Measurements from ENCODE around the gene MAEL. TPM values are rescaled to one million over a fixed set of nuclear protein-coding genes. Genes with fewer than 3 reads are reported as not detected.

MAEL gene
- total RNA-seq, 2 experiments from 2014 or later: not detected

- ATAC-seq (ENCODE audit: poor library complexity) (no peak), DNase-seq (no peak)
- Histone ChIP-seq H3K4me3 (ENCODE audit: low read length) (no peak overlapping the region), H3K9me3 (ENCODE audit: control insufficient read depth in 1 of 2, insufficient read depth in 1 of 2, low read length in 2 of 2) (peaks cover 0 to 3% of the 10 kb centered on the region in 2 experiments), H3K4me1 (ENCODE audit: insufficient read depth, low read length) (no peaks in the 10 kb centered on the region), H3K27ac (ENCODE audit: low read depth in 1 of 2, low read length in 2 of 2) (no peak overlapping the region), H3K36me3 (ENCODE audit: insufficient read depth, low read length) (no peaks in the 10 kb centered on the region), H3K27me3 (ENCODE audit: control insufficient read depth in 1 of 2, insufficient read depth in 2 of 2, low read length in 2 of 2) (no peaks in the 10 kb centered on the region)
- no peaks in the 10 kb centered on the region for H3K36me3 Mint-ChIP-seq (ENCODE audit: low read depth)
- CTCF ChIA-PET: interaction anchor here (0.9 kb wide), 1 partner anchor 89 kb away, joined by 4 read pairs; no protein-coding TSS in a partner anchor
- intact Hi-C loops (cut with DNase I, micrococcal nuclease): no loop called here
- no peak overlapping the region for H3K4me3 Mint-ChIP-seq
- TF ChIP-seq CTCF (IDR thresholded peaks at IDR 0.05): no peak
- H3K27ac Mint-ChIP-seq: no peak overlapping the region
- H3K9me3 Mint-ChIP-seq: peaks cover 4% of the 10 kb centered on the region
- peaks cover 22% of the 10 kb centered on the region for H3K27me3 Mint-ChIP-seq
- no peaks in the 10 kb centered on the region for H3K4me1 Mint-ChIP-seq (ENCODE audit: low read depth)
- POLR2A ChIA-PET: no interaction called here
Measured at GRCh38 chr1:166999500-167000055, 10.5 kb downstream of the MAEL start.

- no peaks in the 10 kb centered on the region for H3K4me1 ChIP-seq (ENCODE audit: insufficient read depth, low read length)
- Mint-ChIP-seq H3K9me3 (peaks cover 4% of the 10 kb centered on the region), H3K4me3 (no peak overlapping the region), H3K4me1 (ENCODE audit: low read depth) (no peaks in the 10 kb centered on the region), H3K27me3 (peaks cover 22% of the 10 kb centered on the region), H3K27ac (no peak overlapping the region), H3K36me3 (ENCODE audit: low read depth) (no peaks in the 10 kb centered on the region)
- CTCF ChIA-PET: no interaction called here
- no peak for DNase-seq
- no peak overlapping the region for H3K27ac ChIP-seq (ENCODE audit: low read depth in 1 of 2, low read length in 2 of 2)
- no peak for TF ChIP-seq CTCF (IDR thresholded peaks at IDR 0.05)
- peaks cover 0 to 3% of the 10 kb centered on the region in 2 experiments for H3K9me3 ChIP-seq (ENCODE audit: control insufficient read depth in 1 of 2, insufficient read depth in 1 of 2, low read length in 2 of 2)
- H3K27me3 ChIP-seq (ENCODE audit: control insufficient read depth in 1 of 2, insufficient read depth in 2 of 2, low read length in 2 of 2): no peaks in the 10 kb centered on the region
- no peaks in the 10 kb centered on the region for H3K36me3 ChIP-seq (ENCODE audit: insufficient read depth, low read length)
- intact Hi-C loops (cut with DNase I, micrococcal nuclease): no loop called here
- POLR2A ChIA-PET: no interaction called here
- no peak overlapping the region for H3K4me3 ChIP-seq (ENCODE audit: low read length)
- no peak for ATAC-seq (ENCODE audit: poor library complexity)
Measured at GRCh38 chr1:167000546-167000945, 11.5 kb downstream of the MAEL start.

GRCh38 chr1:167002354-167002753, 13.3 kb downstream of the MAEL start:
- no peaks in the 10 kb centered on the region for H3K36me3 Mint-ChIP-seq (ENCODE audit: low read depth)
- peaks cover 4% of the 10 kb centered on the region for H3K9me3 Mint-ChIP-seq
- DNase-seq (no peak), ATAC-seq (ENCODE audit: poor library complexity) (no peak)
- ChIA-PET POLR2A (no interaction called here), CTCF (interaction anchor here (0.7 kb wide), 1 partner anchor 57 kb away, joined by 3 read pairs; no protein-coding TSS in a partner anchor)
- no peaks in the 10 kb centered on the region for H3K4me1 ChIP-seq (ENCODE audit: insufficient read depth, low read length)
- peaks cover 0 to 3% of the 10 kb centered on the region in 2 experiments for H3K9me3 ChIP-seq (ENCODE audit: control insufficient read depth in 1 of 2, insufficient read depth in 1 of 2, low read length in 2 of 2)
- no peaks in the 10 kb centered on the region for H3K4me1 Mint-ChIP-seq (ENCODE audit: low read depth)
- no peak overlapping the region for H3K27ac ChIP-seq (ENCODE audit: low read depth in 1 of 2, low read length in 2 of 2)
- H3K27me3 ChIP-seq (ENCODE audit: control insufficient read depth in 1 of 2, insufficient read depth in 2 of 2, low read length in 2 of 2): no peaks in the 10 kb centered on the region
- no peak for TF ChIP-seq CTCF (IDR thresholded peaks at IDR 0.05)
- no peak overlapping the region for H3K4me3 Mint-ChIP-seq
- H3K4me3 ChIP-seq (ENCODE audit: low read length): no peak overlapping the region
- H3K27ac Mint-ChIP-seq: no peak overlapping the region
- H3K36me3 ChIP-seq (ENCODE audit: insufficient read depth, low read length): no peaks in the 10 kb centered on the region
- peaks cover 13% of the 10 kb centered on the region for H3K27me3 Mint-ChIP-seq
- intact Hi-C loops (cut with DNase I, micrococcal nuclease): no loop called here

Measured in CD4-positive, alpha-beta T cell (primary cell).